NCI-H1930 (cell line): ENCODE results near the gene ZNF165.
A peak's percentile ranks its signal among the peaks of the same experiment; 100 is the strongest.
"Not testable (repeated sequence)": the region's sequence is repeated elsewhere in the genome, so short reads cannot be mapped to it uniquely, and the experiment has no call there.

Experiments
- DNase-seq, 2 experiments: peaks; one replicate each; lab custom pipeline; 2025; lab: John Stamatoyannopoulos, UW

The ZNF165 gene

DNA sequence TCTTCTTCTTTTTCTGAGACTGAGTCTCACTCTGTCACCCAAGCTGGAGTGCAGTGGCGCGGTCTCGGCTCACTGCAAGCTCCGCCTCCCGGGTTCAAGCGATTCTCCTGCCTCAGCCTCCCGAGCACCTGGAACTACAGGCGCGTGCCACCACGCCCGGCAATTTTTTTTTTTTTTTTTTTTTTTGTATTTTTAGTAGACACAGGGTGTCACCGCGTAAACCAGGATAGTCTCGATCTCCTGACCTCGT lies at the start of gene ZNF165:
TSS of gene ZNF165 (plus strand) at position 188 of the 250 bp plus-strand sequence. CDS start 4,913 bp downstream, outside the sequence.
- not testable (repeated sequence) for DNase-seq

DNA sequence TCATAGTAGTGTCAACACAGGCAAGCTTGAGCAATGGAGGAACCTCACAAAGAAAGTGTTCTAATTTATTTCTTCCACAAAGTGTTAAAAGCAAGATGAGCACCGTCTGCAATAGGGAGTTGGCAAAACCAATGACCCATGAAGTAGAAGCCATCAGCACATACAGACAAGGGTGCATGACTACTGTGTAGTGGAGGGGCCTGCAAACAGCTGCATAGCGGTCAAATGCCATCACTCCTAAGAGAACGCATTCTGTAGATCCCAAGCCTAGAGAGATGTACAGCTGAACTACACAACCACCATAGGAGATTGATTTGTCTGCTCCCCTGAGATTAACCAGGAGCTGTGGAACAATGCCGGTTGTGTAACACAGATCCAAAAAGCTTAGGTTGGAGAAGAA lies 26.8 kb upstream of the ZNF165 start:
- DNase-seq = no peak

DNA sequence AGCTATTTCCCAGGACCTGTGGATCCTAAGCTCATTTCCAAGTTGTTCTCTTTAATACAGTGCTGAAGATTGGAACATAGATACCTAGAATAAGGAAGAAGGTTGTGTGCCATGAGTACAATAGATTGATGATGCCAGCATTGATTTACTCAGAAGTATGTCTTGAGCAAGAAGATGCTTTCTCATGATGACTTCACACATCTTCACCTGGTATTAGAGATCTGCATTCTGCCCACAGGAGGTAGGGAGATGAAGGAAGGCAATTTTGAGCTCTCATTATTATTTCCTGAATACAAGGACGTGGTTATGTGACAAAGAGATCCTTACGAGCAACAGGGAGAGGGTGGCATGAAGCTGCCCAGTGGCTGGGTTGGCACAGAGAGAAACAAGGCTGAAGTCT lies 20.0 kb upstream of the ZNF165 start:
- DNase-seq = no peak

DNA sequence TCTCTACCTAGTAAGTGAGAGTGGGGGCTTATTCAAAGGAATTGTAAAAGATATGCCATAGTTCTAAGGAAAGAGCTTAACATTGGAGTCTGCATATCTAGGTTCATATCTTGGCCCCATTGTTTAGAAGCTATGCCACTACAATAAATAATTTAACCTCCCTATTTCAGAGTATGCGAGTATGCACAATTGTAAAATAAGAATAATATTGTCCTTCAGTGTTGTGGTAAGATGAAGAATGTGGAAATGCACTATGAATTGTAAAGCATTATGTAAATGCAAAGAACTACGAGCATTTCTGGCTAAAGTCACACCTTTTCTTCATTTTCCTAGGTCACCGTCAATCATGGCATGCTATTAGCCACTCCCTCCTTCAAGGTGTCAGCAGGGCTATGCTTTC lies 16.1 kb upstream of the ZNF165 start:
- DNase-seq = no peak

DNA sequence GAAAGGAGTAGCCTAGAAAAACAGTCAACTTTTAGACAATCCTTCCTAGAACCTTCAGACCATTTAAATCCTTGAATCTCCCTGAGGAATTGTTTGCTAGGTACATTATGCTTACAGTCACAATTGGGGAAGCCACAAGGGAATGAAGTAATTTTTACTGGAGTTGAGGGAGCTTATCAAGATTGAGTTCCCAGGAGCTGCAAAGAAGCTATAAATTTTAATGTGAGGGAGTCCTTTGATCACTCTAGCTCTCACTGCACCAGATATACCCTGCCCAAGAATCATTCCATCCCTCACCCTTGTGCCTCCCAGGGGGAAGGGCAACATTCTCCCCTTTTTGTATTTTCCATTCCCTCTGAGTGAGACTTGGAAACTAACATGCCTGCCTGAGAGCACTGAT lies 12.3 kb upstream of the ZNF165 start:
- no peak for DNase-seq

DNA sequence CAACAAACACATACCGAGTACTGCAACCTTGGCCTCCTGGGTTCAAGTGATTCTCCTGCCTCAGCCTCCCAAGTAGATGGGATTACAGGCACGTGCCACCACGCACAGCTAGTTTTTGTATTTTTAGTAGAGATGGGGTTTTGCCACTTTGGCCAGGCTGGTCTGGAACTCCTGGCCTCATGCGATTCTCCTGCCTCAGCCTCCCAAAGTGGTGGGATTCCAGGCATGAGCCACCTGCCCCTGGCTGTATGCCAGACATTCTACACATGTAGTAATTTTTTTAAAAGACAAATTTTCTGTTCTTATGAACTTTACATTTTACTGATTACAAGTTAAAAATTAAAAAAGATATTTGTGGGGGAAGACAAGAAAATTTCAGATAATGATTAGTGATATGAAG lies 9.4 kb upstream of the ZNF165 start:
- DNase-seq = not testable (repeated sequence)

DNA sequence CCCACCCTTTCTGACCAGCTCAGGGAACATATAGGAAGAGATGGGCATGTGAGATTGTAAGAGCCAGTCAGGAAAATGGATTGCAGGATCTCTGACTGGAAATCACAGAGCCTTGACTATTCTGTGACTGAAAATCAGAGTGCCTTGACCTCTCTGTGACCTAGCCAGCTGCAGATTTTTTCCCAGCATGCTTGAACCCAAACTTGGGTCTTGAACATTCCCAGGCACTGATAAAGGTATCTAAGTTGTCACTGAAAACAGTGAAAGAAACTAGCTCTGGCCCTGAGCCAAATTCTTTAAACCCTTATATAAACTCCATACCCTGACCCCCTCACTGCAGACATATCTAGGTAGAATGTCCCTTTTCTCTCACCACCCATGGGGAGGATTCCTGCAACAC lies 2.3 kb upstream of the ZNF165 start:
- DNase-seq = no peak

DNA sequence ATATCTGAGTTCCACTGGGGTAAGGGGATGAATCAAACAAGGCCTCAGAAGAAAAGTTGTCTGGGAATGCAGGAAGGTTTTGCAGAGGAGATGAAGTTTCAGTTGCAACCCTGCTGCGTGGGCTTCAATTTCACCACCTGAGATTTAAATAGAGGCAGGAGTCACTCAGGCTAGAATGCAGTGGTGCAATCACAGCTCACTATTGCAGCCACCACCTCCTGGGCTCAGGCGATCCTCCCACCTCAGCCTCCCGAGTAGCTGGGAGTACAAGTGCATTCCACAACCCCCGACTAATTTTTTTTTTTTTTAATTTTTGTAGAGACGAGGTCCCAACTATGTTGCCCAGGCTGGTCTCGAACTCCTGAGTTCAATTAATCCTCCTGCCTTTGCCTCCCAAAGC lies 1.5 kb upstream of the ZNF165 start:
- no peak for DNase-seq

DNA sequence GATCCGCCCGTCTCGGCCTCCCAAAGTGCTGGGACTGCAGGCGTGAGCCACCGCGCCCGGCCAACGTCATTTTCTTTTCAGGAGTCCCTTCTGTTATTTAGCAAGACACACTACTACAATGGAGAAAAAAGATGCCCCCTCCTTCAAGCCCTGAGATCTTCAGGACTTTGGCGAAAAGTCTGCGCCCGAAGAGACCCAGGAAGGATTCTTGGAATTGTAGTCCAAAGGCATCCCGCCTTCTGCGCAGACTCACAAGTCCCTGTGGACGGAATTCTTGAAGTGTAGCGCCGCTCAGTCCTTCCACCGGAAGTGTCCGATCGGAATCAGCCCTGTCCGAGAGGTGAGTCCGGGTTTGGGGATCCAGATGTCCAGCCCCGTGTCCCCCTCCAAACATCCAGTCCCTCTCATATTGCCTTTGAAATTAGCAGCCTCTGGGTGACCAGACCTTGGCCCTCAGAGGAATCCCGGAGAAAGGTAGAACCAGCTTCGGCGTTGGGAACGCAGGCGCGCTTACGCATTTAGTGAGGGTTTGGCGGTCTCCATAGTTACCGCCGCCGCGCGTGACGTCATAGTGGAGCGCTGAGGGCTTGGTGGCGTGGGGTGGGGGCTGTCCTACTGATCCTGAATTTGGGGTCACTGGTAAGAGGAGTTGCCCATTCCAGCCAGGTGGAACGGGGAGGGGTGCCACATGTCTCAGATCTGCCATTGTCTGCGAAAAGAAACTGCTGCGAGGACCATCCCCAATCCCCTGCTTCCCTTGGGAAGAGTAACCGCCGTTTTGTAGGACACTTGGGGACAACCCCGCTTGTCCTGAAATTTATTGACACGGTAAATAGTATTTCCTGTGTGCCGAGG lies 490 bp downstream of the ZNF165 start:
- peak; percentile 90 for DNase-seq

DNA sequence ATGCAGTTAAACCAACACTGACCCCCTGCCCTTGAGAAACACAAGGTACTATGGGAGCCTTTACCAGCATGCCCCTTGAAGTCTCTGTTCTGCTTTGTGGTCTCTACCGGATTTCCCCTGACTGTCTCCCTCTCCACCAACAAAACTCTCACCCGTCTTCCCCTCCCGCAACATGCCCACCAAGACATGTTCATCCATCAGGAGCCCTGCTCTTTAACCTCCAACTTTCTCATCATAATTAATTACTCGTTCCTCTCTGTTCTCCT lies 1.1 kb downstream of the ZNF165 start:
- no peak for DNase-seq

DNA sequence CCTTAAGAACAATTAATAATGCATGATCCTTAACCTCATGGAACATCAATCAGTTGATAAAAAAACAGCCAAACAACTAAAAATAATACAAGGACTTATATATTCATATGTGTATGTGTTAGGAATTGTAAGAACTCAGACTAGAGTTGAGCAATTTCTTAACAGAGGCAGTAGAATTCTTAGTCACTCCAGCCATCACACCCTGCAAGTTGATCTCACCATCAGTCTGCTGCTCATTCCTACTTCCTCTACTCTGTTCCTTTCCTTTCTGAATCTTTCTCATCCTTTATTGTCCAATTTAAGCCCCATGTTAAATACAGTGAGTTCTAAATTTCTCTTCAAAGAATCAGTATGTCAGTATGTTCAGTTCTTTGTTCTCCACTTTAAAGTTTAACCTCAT lies 2.6 kb downstream of the ZNF165 start:
- DNase-seq = no peak

DNA sequence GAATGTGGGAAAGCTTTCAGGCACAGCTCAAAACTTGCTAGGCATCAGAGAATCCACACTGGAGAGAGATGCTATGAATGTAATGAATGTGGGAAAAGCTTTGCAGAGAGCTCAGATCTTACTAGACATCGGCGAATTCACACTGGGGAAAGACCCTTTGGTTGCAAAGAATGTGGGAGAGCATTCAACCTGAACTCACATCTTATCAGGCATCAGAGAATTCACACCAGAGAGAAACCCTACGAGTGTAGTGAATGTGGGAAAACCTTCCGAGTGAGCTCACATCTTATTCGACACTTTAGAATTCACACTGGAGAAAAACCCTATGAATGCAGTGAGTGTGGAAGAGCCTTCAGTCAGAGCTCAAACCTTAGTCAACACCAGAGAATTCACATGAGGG lies 8.7 kb downstream of the ZNF165 start:
- no peak for DNase-seq

DNA sequence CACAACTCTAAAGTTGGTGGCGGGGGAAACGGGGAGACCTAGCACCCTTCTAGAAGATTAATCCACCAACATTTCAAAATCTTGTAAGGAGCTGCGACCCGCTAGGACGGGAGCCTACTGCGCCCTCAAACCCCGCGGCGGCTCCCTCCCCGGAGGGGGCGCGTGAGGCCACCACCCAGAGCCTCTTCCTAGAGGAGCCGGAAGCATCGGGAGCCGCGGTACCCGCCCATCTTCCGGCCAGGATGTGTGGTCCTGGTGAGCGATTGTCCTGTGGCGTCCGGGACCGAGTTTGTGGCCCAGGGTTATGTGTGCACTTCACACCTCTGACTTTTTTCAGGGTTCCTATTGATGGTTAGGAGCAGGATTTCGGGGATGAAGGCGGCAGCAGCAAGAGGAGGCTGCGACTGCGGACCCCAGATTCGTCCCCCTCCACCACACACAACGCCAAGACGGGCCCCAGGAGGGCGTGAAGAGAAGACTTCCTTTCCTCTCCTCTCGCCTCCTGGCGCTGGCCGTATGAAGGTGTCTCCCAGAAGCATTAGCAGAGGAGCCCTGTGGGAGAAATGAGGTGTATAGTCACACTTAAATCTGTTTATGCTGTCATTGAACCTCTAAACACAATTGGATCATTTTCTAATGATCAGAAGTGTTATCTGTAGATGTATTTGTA lies 10.7 kb downstream of the ZNF165 start:
- no peak for DNase-seq

DNA sequence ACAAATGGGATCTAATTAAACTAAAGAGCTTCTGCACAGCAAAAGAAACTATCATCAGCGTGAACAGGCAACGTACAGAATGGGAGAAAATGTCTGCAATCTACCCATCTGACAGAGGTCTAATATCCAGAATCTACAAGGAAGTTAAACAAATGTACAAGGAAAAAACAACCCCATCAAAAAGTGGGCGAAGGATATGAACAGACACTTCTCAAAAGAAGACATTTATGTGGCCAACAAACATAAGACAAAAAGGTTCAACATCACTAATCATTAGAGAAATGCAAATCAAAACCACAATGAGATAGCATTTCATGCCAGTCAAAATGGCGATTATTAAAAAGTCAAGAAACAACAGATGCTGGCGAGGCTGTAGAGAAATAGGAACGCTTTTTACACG lies 21.9 kb downstream of the ZNF165 start:
- DNase-seq = not testable (repeated sequence)

DNA sequence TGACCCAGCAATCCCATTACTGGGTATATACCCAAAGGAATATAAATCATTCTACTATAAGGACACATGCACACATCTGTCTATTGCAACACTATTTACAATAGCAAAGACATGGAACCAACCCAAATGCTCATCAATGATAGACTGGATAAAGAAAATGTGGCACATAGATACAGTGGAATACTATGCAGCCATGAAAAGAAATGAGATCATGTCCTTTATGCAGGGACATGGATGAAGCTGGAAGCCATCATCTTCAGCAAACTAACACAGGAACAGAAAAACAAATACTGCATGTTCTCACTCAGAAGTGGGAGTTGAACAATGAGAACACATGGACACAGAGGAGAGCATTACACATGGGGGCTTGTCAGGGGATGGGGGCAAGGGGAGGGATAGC lies 22.3 kb downstream of the ZNF165 start:
- not testable (repeated sequence) for DNase-seq

DNA sequence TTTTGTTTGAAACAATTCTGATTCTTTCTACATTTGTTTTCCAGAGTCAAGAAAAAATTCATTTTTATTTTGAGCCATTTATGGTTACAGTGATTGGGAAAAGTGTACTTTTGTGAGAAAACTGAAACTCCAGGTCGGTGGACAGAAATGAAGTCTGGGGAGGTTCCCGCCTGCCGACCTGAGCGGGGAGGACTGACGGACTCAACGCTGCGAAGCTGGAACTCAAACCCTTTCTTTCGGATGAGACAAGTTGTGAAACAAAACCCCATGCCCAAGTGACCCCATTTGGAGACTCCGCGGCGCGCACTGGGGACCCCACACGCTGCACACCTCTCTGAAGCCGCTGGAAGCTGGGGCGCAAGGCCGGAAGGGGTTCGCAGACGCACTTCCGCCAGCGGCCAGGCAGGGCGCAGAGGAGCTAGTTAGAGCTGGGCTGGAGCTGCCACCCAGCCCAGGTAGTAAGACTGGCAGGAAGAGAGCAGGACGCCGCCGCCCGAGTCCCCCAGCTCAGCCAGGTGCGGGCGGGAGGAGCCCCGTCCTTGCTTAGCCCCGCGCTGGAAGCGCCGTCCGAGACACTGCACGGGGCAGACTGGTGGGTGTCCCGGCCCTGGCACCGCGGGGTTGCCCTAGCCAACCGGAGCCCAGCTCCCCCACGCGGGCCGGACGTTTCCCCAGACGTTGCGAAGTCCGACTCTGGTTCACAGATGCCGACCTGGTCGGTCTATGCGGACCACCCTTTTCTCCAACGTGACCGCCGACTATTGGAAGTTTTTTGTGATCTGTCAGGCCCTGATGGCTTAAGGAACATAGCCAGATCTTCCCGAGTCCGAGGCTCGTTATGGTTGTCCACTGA lies 24.2 kb downstream of the ZNF165 start:
- peak; percentile 76 to 77 for DNase-seq

DNA sequence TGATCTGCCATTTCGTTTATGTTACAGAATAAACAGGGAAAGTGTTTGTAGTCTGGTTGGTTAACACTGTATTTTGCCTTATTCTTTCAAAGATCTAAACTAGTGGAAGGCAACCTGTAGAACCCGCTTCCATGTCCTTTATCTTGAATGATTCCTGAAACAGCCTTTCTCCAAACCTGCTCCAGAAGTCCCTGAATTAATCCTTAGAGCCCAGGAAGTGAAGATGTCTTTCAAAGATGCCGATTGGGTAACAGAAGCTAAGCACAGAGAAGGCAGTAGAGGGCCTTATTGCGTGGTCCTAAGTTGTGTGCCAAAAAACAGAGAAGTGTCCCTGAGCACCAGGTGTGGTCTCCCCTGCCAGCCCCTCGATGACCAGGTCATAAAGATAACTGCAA lies 24.9 kb downstream of the ZNF165 start:
- DNase-seq = no peak

DNA sequence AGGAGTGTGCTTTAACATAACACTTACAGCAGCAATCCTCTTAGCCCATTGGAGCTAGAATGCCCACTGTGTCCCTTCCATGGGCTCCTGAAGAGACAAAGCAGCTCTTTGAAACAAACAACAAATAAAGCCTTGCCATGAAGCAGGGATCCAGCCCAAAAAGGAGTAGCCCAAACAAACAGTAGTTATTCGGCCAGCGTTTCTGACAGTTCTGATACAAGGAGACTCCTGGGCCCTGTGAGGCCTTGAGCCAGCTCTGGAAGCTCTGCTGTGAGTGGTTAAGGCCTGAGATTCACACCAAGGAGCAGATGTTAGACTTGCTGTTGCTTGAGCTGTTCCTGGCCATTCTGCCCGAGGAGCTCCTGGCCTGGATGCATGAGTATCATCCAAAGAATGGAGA lies 27.1 kb downstream of the ZNF165 start:
- DNase-seq = no peak

DNA sequence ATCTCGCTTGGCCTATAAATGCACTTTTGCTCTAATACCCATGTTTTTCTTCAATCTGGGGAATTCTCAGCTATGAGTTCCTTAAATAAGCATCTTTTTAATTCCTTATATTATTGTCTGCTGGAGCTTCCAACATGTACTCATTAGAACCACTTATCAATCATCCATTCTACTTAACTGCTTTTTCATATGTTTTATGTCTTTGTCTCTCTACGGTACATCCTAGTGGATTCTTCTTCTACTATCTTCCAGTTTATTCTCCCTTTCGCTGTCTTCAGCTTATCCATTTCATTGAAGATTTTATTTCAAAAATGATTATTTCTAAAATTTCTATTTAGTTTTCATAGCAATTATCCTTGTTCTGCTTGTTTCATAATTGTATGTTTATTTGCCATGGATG lies 31.6 kb downstream of the ZNF165 start:
- DNase-seq = no peak

DNA sequence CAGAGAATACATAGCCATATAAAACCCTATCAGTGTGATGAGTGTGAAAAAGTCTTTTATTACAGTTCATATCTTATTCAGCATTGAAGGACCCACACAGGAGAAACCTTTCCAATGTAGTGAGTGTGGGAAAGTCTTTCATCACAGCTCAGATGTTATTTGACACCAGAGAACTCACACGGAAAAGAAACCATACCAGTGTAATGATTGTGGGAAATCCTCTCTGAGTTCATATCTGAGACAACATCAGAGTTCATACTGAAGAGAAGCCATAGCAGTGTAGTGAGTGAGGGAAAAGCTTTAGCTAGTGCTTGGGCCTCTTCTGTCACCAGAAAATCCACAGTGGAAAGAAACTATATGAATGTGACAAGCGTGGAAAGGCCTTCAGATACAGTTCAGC lies 35.4 kb downstream of the ZNF165 start:
- DNase-seq = no peak

DNA sequence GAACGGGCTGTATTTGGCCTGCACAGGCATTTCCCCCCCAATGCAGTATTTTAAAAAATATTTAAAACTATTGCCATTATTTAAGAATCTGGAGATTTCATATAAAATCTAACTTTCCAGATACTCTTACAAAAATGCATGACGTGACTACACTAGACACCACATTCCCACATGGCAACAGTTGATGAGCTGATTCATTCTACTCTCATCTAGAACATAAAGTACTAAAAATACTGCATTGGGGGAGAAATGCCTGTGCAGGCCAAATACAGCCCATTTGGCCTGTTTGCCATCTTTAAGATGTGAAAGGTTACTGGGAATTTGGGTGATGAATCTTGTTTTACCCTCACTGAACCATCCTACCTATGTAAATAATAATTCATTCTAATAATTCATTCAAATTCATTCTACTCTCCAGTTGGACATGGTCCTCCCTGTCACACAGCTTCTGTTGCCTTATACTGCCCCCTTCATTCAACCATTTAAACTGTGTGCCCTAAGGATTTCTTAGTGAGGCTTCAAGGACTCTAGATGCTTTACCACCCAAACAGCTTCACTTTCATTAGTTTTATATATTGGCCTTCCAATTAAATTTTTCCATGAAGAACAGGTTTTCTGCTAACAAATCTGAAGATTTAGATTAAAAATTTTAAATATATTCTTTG lies 37.1 kb downstream of the ZNF165 start:
- DNase-seq = no peak

DNA sequence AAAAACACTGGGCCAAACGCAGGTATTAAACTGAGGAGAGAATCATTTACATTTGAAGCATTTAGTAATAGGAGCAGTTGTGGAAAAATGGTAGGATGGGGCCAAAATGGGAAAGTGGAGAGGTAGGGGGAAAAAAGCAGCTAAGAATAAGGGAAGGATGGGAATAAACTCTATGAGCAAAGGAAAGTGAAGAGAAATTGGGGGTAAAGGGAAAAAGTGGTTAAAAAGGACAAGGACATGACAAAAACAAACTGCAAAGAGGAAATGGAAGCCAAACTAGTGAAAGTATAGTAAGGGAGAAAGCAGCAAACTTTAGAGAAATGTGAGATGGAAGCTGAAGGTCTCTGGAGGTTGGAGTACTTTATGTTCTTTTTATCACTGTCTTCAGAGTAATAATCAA lies 37.8 kb downstream of the ZNF165 start:
- no peak for DNase-seq

DNA sequence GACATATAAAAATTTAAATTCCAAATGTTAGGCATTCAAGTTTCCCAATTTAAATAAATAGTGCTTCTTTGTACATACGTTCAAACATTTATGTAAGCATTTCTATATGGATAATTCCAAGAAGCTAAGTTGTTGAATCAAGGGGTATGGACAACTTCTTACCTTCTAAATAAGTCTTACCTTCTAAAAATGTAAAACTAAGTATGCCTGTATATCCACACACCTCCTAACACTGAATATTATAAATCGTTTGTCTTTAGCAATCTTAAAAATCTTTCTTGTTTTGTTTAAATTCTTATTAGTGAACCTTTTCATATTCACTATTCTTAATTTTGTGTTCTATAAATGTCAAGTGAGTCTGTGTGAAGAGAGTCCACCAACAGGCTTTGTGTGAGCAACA lies 41.5 kb downstream of the ZNF165 start:
- DNase-seq = no peak
